Endothelial cell of umbilical vein (primary cell): Measurements from ENCODE around the gene ZNF341. TPM values are rescaled to one million over a fixed set of nuclear protein-coding genes. Genes with fewer than 3 reads are reported as not detected.

Source experiments
- BruUV-seq: library from RNA; stranded (reverse); fragments of 400-500 nt; replicated peaks from 2 replicates; lab custom pipeline; 2021; lab: Mats Ljungman, UMichigan
- CTCF ChIA-PET: fragments of 300-600, 350-600 bp; sonication (Branson Sonifier 250); formaldehyde crosslinking; loops from one replicate; lab custom pipeline; 2021; ENCODE audit warnings: antibody characterized with exemption, inconsistent platforms; lab: Charles Lee
- POLR2A ChIA-PET: fragments of 300-600, 350-600 bp; sonication (Branson Sonifier 250); formaldehyde crosslinking; loops from one replicate; lab custom pipeline; 2021; ENCODE audit warnings: antibody characterized with exemption, inconsistent platforms; lab: Charles Lee
- DNase-seq: peaks from one replicate; pipeline ENCODE4 v3.0.0-alpha.2; 2011; ENCODE audit warnings: low read depth, low spot score
- FAIRE-seq: peaks from 2 replicates; lab custom pipeline; 2011; peaks lifted over from hg19 to GRCh38; lab: Jason Lieb, UNC
- H2AFZ ChIP-seq: 2 replicates; pipeline ENCODE4 v1.6.0; 2012; ENCODE audit warnings: low read depth, low read length, control low read depth, inconsistent platforms
- H3K27ac ChIP-seq: 2 replicates; pipeline ENCODE4 v1.5.1; 2011; ENCODE audit warnings: low read depth, mild to moderate bottlenecking, control low read depth, low read length, moderate library complexity; ENCODE audit not compliant: insufficient read depth
- H3K27me3 ChIP-seq, 2 experiments: 2 replicates each; pipeline versions ENCODE4 v1.6.0 to v1.6.1; 2011; ENCODE audit warnings: low read length in 2 of 2, mixed read lengths in 1 of 2; ENCODE audit not compliant: control insufficient read depth in 2 of 2, insufficient read depth in 2 of 2
- H3K36me3 ChIP-seq, 2 experiments: 2 replicates in 1 of 2; 3 replicates in 1 of 2; pipeline ENCODE4 v1.5.1; 2011; ENCODE audit warnings: low read length in 2 of 2, mild to moderate bottlenecking in 1 of 2, moderate library complexity in 1 of 2; ENCODE audit not compliant: control insufficient read depth in 2 of 2, insufficient read depth in 2 of 2; ENCODE audit errors: extremely low read depth in 1 of 2
- H3K4me1 ChIP-seq: 3 replicates; pipeline ENCODE4 v1.5.1; 2011; ENCODE audit warnings: mild to moderate bottlenecking, low read length; ENCODE audit not compliant: control insufficient read depth, insufficient read depth; ENCODE audit errors: extremely low read depth
- H3K4me2 ChIP-seq: 2 replicates; pipeline ENCODE4 v1.6.1; 2011; ENCODE audit warnings: low read length, control low read depth, mixed read lengths; ENCODE audit not compliant: insufficient read depth
- H3K4me3 ChIP-seq, 3 experiments: fragments of 200-600 bp in 1 of 3; sonication (generic), shearing (Covaris generic) in 1 of 3; replicated peaks in 1 of 3; 2 replicates each; pipeline ENCODE4 v1.5.1; 2011 to 2016; ENCODE audit warnings: control low read depth in 3 of 3, low read length in 3 of 3, mild to moderate bottlenecking in 2 of 3, inconsistent platforms in 1 of 3, low read depth in 1 of 3, moderate library complexity in 1 of 3; ENCODE audit not compliant: insufficient read depth in 1 of 3
- H3K79me2 ChIP-seq: 2 replicates; pipeline ENCODE4 v1.6.0; 2012; ENCODE audit warnings: low read length, inconsistent platforms; ENCODE audit not compliant: control insufficient read depth, insufficient read depth
- H3K9ac ChIP-seq: replicated peaks from 2 replicates; pipeline ENCODE3; 2011; ENCODE audit warnings: low read length, control low read depth; ENCODE audit not compliant: insufficient read depth; ENCODE audit errors: extremely low read depth
- H3K9me1 ChIP-seq: replicated peaks from 3 replicates; pipeline ENCODE4 v1.6.0; 2011; ENCODE audit warnings: mild to moderate bottlenecking, low read length; ENCODE audit not compliant: control insufficient read depth, insufficient read depth; ENCODE audit errors: extremely low read depth
- H3K9me3 ChIP-seq: replicated peaks from 2 replicates; pipeline ENCODE4 v1.5.1; 2012; ENCODE audit warnings: low read length, inconsistent platforms; ENCODE audit not compliant: control insufficient read depth, insufficient read depth
- H4K20me1 ChIP-seq: replicated peaks from 2 replicates; pipeline ENCODE3; 2011; ENCODE audit warnings: mild to moderate bottlenecking, low read length; ENCODE audit not compliant: control insufficient read depth, insufficient read depth; ENCODE audit errors: extremely low read depth
- EZH2 ChIP-seq: IDR thresholded peaks from 2 replicates; pipeline ENCODE4 v1.6.1; 2012; ENCODE audit warnings: borderline replicate concordance, low read depth, mild to moderate bottlenecking, moderate library complexity, low read length, inconsistent platforms; ENCODE audit not compliant: severe bottlenecking
- FOS ChIP-seq: IDR thresholded peaks from 2 replicates; pipeline ENCODE4 v1.6.1; 2011; ENCODE audit warnings: mild to moderate bottlenecking, low read length, moderate library complexity, borderline replicate concordance; ENCODE audit not compliant: insufficient read depth
- GATA2 ChIP-seq: IDR thresholded peaks from 2 replicates; pipeline ENCODE4 v1.7.0; 2011; ENCODE audit warnings: low read depth, mild to moderate bottlenecking, moderate library complexity, mixed read lengths, low read length; ENCODE audit not compliant: insufficient read length, insufficient read depth
- JUN ChIP-seq: IDR thresholded peaks from 2 replicates; pipeline ENCODE4 v1.6.1; 2011; ENCODE audit warnings: borderline replicate concordance, low read depth; ENCODE audit not compliant: insufficient read length, insufficient read depth
- MYC ChIP-seq: IDR thresholded peaks from one replicate; pipeline ENCODE4 v1.6.1; 2011; ENCODE audit warnings: mild to moderate bottlenecking, low read depth, low read length
- POLR2A ChIP-seq: IDR thresholded peaks from 2 replicates; pipeline ENCODE4 v1.6.1; 2012; ENCODE audit warnings: low read depth, mild to moderate bottlenecking, control low read depth, low read length
- POLR2AphosphoS5 ChIP-seq: IDR thresholded peaks from 2 replicates; pipeline ENCODE4 v1.6.1; 2012; ENCODE audit warnings: low read depth, mild to moderate bottlenecking, control low read depth, low read length, moderate library complexity; ENCODE audit not compliant: insufficient read depth
- dilution Hi-C: fragments of 300-500 bp; cut with MboI; formaldehyde crosslinking; loops from one replicate; pipeline ENCODE4 v1.15.0; 2019; ENCODE audit warnings: low sequenced_read_pairs; ENCODE audit not compliant: extremely low pct_ligation_motif_present
- intact Hi-C: fragments of 100-400 bp; cut with micrococcal nuclease; formaldehyde crosslinking; loops from one replicate; pipeline ENCODE4 v1.10.0; 2022
- polyA plus RNA-seq, 4 experiments: library from polyadenylated mRNA; depleted of rRNA in 3 of 4; stranded (reverse) in 3 of 4; unstranded in 1 of 4; fragments of >200 nt; gene quantifications; 2 replicates each; pipeline versions ENCODE4 v1.2.1 to v1.2.3, GENCODE V29; 2011 to 2012; ENCODE audit warnings: missing spikeins in 1 of 4
- total RNA-seq: library from RNA; stranded (reverse); gene quantifications from 2 replicates; pipeline ENCODE4 v1.2.3, GENCODE V29; 2021
- TF ChIP-seq, protein P1 (sequence below): IDR thresholded peaks from 2 replicates; pipeline ENCODE4 v1.6.1; 2011; ENCODE audit not compliant: insufficient read depth, insufficient read length
- TF ChIP-seq, protein P2 (sequence below), 2 donors: IDR thresholded peaks; 1 replicate in 1 of 2; 2 replicates in 1 of 2; pipeline ENCODE4 v1.5.1; 2011; ENCODE audit warnings: low read length in 2 of 2, mild to moderate bottlenecking in 2 of 2, moderate library complexity in 2 of 2, control low read depth in 1 of 2, inconsistent platforms in 1 of 2, low read depth in 1 of 2; ENCODE audit not compliant: insufficient read depth in 1 of 2; ENCODE audit errors: extremely low read depth in 1 of 2

ZNF341 gene
- total and polyA plus RNA-seq, 2 donors (not counting 3 experiments of a cell fraction or from before 2014, with no cell fraction given) = 4.9 TPM

DNA sequence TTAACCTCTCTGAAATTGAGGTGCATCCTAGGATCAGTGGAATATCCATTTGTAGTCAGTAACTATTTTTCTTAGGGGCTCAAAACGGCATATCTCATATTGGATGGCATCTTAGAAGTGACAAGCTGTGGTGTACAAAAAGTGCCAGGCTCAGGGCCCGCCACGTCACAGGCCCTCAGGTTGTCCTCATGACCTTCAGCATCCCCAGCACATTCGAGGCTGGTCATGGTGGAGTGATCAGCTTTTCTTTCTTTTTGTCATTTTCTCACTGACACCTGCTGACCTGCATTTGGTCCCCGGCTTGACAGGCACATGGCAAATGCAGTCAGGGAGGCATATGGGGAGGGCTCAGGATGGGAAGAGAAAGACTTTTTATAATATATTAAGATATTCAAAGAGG is 38.5 kb upstream of the ZNF341 start:
- no peak for DNase-seq
- Histone ChIP-seq H3K4me3 (no peak overlapping the region), H3K27me3 (no peaks in the 10 kb centered on the region), H4K20me1 (no peaks in the 10 kb centered on the region), H3K4me2 (no peak overlapping the region), H3K4me1 (peaks cover 11% of the 10 kb centered on the region), H3K9ac (no peak overlapping the region), H3K36me3 (no peaks in the 10 kb centered on the region), H3K79me2 (no peaks in the 10 kb centered on the region), H3K9me3 (no peaks in the 10 kb centered on the region), H3K27ac (no peak overlapping the region), H3K9me1 (no peaks in the 10 kb centered on the region), H2AFZ (no peak overlapping the region)
- ChIA-PET POLR2A (no interaction called here), CTCF (interaction anchor here (0.7 to 2.1 kb wide), 2 partner anchors 11 to 39 kb away, joined by 3 to 4 read pairs; no protein-coding TSS in a partner anchor)
- dilution Hi-C loops = no loop called here
- intact Hi-C loops = no loop called here
- no peak for FAIRE-seq
- BruUV-seq = no TSS peak
- TF ChIP-seq FOS = no peak
- no peak for TF ChIP-seq POLR2AphosphoS5
- no peak for TF ChIP-seq MYC
- no peak for TF ChIP-seq POLR2A
- TF ChIP-seq EZH2 = no peak

DNA sequence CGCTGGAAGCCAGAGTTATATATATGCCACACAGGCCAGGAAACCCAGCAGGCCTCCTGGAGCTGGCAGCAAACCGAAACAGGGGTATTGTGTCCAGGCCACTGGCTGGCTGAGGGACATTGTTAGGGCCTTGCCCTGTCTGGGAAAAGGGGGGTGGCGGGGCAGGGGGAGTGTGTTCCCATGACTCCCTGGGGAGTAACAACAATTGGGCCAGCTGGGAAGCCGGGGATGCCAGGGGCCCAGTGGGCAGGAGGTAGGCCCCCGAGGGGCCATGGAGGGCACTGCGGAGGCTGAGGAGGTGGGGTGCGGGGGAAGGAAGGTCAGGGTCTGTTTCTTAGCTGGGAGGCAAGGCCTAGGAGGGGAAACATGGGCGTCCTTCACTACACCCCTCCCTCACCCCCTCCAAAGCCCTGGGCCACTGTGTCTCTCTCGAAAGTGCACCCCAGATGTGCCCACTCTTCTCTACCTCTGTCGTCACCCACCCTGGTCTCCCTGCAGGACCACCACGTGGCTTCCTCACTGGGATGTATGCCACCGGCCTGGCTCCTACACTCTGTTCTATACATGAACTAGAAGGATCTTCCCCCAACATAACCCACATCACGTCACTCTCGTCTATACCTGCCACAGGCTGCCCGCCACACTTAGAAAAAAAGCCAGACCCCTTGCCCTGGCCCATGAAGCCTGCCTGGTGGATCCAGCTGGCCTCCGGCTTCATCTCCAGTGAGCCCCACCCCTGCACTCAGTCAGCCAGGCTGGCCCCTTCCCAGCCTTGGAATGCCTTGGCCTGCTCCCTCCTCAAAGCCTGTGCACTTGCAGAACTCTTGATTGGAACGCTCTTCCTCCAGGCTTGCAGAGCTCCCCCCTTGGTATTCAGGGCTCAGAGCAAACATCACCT is 37.8 kb upstream of the ZNF341 start:
- Histone ChIP-seq H4K20me1 (no peaks in the 10 kb centered on the region), H3K27ac (no peak overlapping the region), H3K9me1 (no peaks in the 10 kb centered on the region), H3K4me3 (no peak overlapping the region), H3K4me2 (no peak overlapping the region), H2AFZ (no peak overlapping the region), H3K9ac (no peak overlapping the region), H3K4me1 (peaks cover 11% of the 10 kb centered on the region), H3K27me3 (no peaks in the 10 kb centered on the region), H3K36me3 (no peaks in the 10 kb centered on the region), H3K79me2 (no peaks in the 10 kb centered on the region), H3K9me3 (no peaks in the 10 kb centered on the region)
- DNase-seq (no peak), FAIRE-seq (no peak)
- CTCF ChIA-PET = interaction anchor here (1.3 to 2.1 kb wide), 2 partner anchors 10 to 11 kb away, joined by 3 to 4 read pairs; no protein-coding TSS in a partner anchor
- intact Hi-C loops = no loop called here
- TF ChIP-seq JUN = no peak
- no peak for TF ChIP-seq MYC
- TF ChIP-seq, protein P1, sequence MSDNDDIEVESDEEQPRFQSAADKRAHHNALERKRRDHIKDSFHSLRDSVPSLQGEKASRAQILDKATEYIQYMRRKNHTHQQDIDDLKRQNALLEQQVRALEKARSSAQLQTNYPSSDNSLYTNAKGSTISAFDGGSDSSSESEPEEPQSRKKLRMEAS = no peak
- no peak for TF ChIP-seq GATA2
- TF ChIP-seq FOS = no peak
- TF ChIP-seq EZH2 = no peak
- TF ChIP-seq POLR2AphosphoS5 = no peak
- TF ChIP-seq POLR2A = no peak
- TF ChIP-seq, protein P2, sequence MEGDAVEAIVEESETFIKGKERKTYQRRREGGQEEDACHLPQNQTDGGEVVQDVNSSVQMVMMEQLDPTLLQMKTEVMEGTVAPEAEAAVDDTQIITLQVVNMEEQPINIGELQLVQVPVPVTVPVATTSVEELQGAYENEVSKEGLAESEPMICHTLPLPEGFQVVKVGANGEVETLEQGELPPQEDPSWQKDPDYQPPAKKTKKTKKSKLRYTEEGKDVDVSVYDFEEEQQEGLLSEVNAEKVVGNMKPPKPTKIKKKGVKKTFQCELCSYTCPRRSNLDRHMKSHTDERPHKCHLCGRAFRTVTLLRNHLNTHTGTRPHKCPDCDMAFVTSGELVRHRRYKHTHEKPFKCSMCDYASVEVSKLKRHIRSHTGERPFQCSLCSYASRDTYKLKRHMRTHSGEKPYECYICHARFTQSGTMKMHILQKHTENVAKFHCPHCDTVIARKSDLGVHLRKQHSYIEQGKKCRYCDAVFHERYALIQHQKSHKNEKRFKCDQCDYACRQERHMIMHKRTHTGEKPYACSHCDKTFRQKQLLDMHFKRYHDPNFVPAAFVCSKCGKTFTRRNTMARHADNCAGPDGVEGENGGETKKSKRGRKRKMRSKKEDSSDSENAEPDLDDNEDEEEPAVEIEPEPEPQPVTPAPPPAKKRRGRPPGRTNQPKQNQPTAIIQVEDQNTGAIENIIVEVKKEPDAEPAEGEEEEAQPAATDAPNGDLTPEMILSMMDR (IDR thresholded peaks at IDR 0.05; ENCODE audit: extremely low read depth in 1 of 2, insufficient read depth in 1 of 2, low read depth in 1 of 2, low read length in 2 of 2) = no peak
- POLR2A ChIA-PET = no interaction called here
- BruUV-seq = no TSS peak
- dilution Hi-C loops = no loop called here
